ENCODE data around the gene SMAD6.
A peak's percentile ranks its signal among the peaks of the same experiment; 100 is the strongest.

The SMAD6 gene

DNA sequence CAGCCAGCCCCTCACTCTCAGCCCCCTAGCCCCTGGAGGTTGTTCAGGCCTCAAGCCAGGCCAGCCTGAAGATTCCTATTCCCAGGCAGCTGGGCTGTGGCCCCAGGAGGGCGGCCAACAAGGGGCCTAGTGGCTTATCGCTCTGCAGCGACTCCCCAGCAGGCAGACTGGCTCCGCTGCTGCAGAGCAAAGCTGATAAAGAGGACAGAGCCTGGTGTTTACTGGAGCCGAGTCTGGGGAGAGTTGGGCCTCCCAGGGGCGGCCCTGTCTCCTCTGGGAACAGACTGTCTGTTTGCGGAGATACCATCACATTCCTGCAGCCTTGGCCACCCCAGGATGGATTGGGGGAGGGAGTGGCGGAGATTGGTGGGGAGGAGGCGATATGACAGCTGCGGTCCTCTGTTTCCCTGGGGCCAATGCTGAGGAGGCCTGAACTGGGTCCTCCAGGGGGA lies 22.4 kb upstream of the SMAD6 start (continued):
- TF ChIP-seq ZBTB11 (tag by site-specific recombination; conservative IDR thresholded peaks at IDR 0.05; ENCODE audit: low read depth) = no peak
- TF ChIP-seq ZNF791 (tag by site-specific recombination; IDR thresholded peaks at IDR 0.05) = no peak
- TF ChIP-seq ZNF449 (tag by site-specific recombination; IDR thresholded peaks at IDR 0.05) = peak; percentile 88
- TF ChIP-seq ZIC2 (tag by site-specific recombination; IDR thresholded peaks at IDR 0.05) = peak; percentile 97
- TF ChIP-seq ZNF266 (tag by site-specific recombination; IDR thresholded peaks at IDR 0.05; ENCODE audit: low read depth) = no peak
- TF ChIP-seq ZNF132 (tag by site-specific recombination; IDR thresholded peaks at IDR 0.05; ENCODE audit: borderline replicate concordance) = no peak
- no peak for TF ChIP-seq ZNF585B (tag by site-specific recombination; IDR thresholded peaks at IDR 0.05)
- no peak for TF ChIP-seq HOXC10 (CRISPR knock-in tag; IDR thresholded peaks at IDR 0.05)
- TF ChIP-seq GLIS2 (tag by site-specific recombination; IDR thresholded peaks at IDR 0.05) = peak; percentile 45; the same call in 1 of the 2 replicates
- peak; percentile 33; the same call in 1 of the 2 replicates for TF ChIP-seq ZSCAN16 (tag by site-specific recombination; IDR thresholded peaks at IDR 0.05)
- no peak for TF ChIP-seq ZFP37 (tag by site-specific recombination; IDR thresholded peaks at IDR 0.05)
- TF ChIP-seq PRDM1 (tag by site-specific recombination; IDR thresholded peaks at IDR 0.05) = no peak
- TF ChIP-seq YY1 (tag by site-specific recombination; IDR thresholded peaks at IDR 0.05) = no peak
- TF ChIP-seq PRDM4 (tag by site-specific recombination; IDR thresholded peaks at IDR 0.05) = no peak
- TF ChIP-seq ZFP69B (tag by site-specific recombination; IDR thresholded peaks at IDR 0.05) = no peak
- no peak for TF ChIP-seq ZNF548 (tag by site-specific recombination; IDR thresholded peaks at IDR 0.05)

- ChIA-PET POLR2A (interaction anchor here (1.6 kb wide), 1 partner anchor 21 kb away, joined by 5 read pairs; no protein-coding TSS in a partner anchor), CTCF (interaction anchor here (1.2 to 3.5 kb wide), 3 partner anchors 61 to 76 kb away, joined by 3 to 13 read pairs (median 4); no protein-coding TSS in a partner anchor)
- H3K4me3 ChIP-seq (ENCODE audit: low read depth, low read length) = no peak overlapping the region
- H3K9me3 ChIP-seq (ENCODE audit: control insufficient read depth, insufficient read depth, low read depth, low read length) = no peaks in the 10 kb centered on the region
- H3K4me1 ChIP-seq (ENCODE audit: control insufficient read depth, insufficient read depth, low read length) = 0 out of 2 replicates have a peak, but pooled peaks cover 4% of the 10 kb centered on the region
- H3K36me3 ChIP-seq (ENCODE audit: control insufficient read depth in 2 of 2, insufficient read depth in 1 of 2, low read length in 2 of 2) = no peaks in the 10 kb centered on the region
- TF ChIP-seq ZNF175 (tag by site-specific recombination; IDR thresholded peaks at IDR 0.05) (no peak), ZNF658 (tag by site-specific recombination; IDR thresholded peaks at IDR 0.05) (no peak), ZFP69B (tag by site-specific recombination; IDR thresholded peaks at IDR 0.05) (no peak), WT1 (tag by site-specific recombination; IDR thresholded peaks at IDR 0.05) (no peak), ZNF768 (tag by site-specific recombination; IDR thresholded peaks at IDR 0.05) (no peak), ZNF792 (tag by site-specific recombination; IDR thresholded peaks at IDR 0.05) (no peak), CTCF (tag by site-specific recombination; IDR thresholded peaks at IDR 0.05) (no peak), SETDB1 (IDR thresholded peaks at IDR 0.05; ENCODE audit: insufficient read length, low read length) (no peak)
- TF ChIP-seq, protein P1, sequence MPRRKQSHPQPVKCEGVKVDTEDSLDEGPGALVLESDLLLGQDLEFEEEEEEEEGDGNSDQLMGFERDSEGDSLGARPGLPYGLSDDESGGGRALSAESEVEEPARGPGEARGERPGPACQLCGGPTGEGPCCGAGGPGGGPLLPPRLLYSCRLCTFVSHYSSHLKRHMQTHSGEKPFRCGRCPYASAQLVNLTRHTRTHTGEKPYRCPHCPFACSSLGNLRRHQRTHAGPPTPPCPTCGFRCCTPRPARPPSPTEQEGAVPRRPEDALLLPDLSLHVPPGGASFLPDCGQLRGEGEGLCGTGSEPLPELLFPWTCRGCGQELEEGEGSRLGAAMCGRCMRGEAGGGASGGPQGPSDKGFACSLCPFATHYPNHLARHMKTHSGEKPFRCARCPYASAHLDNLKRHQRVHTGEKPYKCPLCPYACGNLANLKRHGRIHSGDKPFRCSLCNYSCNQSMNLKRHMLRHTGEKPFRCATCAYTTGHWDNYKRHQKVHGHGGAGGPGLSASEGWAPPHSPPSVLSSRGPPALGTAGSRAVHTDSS (tag by site-specific recombination; IDR thresholded peaks at IDR 0.05) = no peak
- H3K27ac ChIP-seq (ENCODE audit: extremely low read depth, low read depth, low read length) = no peak overlapping the region
Observed at GRCh38 chr15:66680502-66680901, 21.5 kb upstream of the SMAD6 start.
